ENCODE data around the gene NPAS4.

GRCh38 chr11:66393954-66394353 lies 26.9 kb upstream of the NPAS4 start:
- no peak for TF ChIP-seq CTCF (conservative IDR thresholded peaks at IDR 0.05)
- TF ChIP-seq EZH2 (IDR thresholded peaks at IDR 0.05; ENCODE audit: low read depth) = no peak

Measured in PC-9 (cell line).